HK-2 (cell line): ENCODE results near the gene NRIP1.
"Not testable (repeated sequence)": the region's sequence is repeated elsewhere in the genome, so short reads cannot be mapped to it uniquely, and the experiment has no call there.

ENCODE experiments used
- DNase-seq: peaks from one replicate; pipeline ENCODE4 v3.0.0-alpha.2; 2018; ENCODE audit not compliant: unreplicated experiment

NRIP1 gene

DNA sequence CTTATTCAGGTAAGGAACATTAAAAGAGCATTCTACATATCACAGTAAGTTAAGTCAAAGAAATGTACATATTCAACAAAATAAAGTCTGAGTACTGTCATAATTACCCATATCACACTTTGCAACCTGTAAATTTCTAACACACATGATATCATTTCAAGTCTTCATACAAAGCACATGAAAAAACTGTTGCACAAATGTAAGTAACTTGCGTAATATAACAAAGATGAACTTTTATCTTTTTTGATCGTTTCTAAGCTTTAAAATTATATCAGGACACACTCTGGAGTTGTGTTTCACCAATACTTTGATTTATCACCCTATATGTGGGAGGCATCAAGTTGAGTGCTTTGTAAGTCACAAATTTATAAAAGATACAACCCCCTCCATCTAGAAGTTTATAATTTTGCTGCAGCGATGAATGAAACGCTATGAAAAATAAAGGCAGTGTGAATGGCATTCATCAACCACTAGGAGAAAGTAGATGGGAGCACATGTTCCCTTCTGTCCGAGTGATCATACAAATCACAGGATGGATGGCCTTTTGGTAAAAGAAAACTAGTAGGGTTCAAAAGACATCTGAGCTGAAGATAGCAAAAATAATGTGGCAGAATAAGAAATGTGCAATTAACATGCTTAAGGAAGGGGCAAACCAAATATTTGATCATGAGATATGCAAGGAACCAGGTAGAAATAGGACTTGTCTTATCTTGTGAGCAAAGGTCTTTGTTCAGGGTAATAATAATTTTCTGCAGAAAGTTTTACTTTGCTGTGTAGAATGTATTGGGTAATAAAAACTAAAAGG lies 27.5 kb downstream of the NRIP1 start:
- DNase-seq: no peak

DNA sequence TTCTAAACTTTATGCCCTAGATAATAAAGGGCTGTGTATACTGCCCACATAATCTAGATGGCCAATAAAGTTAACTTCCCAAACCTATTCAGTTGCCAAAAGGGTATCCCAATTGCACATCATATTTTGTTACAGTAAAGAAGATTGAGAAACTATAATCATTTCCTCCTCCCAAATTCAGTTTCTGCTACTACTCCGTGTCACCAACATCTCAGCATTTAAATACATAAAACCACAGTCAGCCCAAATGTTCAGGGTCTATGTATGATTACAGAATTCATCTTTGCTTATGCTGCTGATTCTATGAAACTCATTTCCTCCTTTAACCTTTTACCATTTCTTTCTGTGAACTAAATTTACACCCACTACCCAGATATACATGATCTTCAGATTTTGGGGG lies 28.6 kb downstream of the NRIP1 start:
- no peak for DNase-seq

DNA sequence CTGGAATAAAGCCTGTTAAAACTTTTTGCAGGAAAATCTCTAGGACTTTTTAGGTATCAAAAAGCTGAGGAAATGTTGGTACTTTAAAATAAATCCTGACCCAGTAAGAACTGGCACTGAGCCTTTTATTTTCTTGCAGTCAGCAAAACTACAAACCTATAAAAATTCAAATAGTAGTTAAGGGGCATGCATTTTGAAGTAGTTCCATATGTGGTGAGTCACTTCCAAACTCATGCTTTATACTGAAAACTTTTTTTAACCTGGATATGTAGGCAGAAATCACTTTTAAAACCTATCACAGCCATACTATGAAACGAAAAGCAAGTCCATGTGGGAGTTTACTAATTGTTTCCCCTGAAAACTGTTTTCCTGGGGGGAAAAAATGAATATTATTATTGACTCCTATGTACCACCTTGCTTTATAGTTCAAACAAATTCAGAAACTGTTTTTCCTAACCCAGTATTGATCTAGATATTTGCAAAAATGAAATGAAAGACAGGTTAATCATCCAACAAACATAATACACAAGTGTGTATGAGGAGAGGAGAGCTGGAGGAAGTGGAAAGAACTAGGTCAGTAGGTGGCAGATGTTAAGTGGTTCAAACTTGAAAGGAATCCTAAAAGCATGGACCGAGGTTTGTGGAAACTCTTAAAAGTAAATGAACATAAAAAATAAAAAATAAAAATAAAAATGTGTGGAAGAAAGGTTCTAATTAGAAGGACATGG lies 30.5 kb downstream of the NRIP1 start:
- no peak for DNase-seq

DNA sequence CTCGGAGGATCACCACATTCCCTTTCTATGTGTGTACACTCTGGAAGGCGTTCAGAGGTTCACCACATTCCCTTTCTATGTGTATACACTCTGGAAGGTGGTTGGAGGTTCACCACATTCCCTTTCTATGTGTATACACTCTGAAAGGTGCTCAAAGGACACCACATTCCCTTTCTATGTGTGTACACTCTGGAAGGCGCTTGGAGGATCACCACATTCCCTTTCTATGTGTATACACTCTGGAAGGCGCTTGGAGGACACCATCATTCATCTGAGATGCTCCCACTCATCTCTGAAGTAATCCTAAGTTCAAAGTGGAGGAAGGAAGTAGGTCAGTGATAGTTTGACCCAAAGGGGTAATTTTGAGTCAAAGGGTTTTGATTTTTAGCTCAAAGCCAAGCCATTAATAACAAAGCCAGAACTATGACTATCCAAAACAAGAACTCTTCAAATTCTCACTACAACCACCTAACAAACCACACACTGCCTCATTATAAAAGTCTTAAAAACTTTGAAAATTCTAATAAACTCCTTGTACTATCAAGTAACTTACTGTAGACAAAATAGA lies 32.9 kb downstream of the NRIP1 start:
- DNase-seq: no peak

DNA sequence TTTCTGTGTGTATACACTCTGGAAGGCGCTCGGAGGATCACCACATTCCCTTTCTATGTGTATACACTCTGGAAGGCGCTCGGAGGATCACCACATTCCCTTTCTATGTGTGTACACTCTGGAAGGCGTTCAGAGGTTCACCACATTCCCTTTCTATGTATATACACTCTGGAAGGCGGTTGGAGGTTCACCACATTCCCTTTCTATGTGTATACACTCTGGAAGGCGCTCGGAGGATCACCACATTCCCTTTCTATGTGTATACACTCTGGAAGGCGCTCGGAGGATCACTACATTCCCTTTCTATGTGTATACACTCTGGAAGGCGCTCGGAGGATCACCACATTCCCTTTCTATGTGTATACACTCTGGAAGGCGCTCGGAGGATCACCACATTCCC lies 33.4 kb downstream of the NRIP1 start:
- not testable (repeated sequence) for DNase-seq

DNA sequence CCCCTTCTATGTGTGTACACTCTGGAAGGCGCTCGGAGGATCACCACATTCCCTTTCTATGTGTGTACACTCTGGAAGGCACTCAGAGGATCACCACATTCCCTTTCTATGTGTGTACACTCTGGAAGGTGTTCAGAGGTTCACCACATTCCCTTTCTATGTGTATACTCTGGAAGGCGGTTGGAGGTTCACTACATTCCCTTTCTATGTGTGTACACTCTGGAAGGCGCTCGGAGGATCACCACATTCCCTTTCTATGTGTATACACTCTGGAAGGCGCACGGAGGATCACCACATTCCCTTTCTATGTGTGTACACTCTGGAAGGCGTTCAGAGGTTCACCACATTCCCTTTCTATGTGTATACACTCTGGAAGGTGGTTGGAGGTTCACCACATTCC lies 33.9 kb downstream of the NRIP1 start:
- not testable (repeated sequence) for DNase-seq

DNA sequence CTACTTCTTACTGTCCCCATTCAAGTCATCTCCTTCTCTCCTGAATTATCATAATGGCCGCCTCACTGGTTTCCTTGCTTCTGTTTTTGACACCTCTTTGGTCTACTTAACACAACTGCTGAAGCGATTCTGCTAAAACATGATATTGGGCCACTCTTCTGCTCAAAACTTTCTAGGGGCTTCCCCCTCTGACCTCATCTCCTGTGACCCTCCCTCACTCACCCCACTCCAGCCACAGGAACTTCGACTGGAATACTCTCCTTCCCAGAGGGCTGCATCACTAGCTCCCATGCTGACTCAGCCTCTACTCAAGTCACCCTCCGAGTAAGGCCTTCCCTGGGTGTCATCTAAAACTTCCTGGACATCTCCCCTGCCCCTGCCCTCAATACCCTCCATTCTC lies 35.7 kb downstream of the NRIP1 start:
- DNase-seq: peak; percentile 51

DNA sequence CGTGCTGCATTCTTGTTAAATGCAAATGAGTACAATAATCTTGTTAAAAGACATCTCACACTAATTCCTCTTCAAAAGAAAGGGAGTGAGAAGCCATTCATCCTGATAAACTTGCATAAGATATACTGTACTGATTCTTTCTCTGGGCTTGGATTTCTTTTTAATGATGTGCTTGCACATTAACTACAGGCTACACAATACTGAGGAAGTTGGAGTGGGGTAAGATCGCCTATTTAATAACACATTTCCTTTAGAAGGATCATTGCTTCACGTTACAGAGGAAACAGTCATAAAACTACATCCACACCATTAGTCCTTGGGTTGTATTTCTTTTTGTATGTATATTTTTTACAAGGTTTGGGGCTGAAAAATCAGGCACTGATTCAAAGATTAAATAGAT lies 36.6 kb downstream of the NRIP1 start:
- DNase-seq: no peak

DNA sequence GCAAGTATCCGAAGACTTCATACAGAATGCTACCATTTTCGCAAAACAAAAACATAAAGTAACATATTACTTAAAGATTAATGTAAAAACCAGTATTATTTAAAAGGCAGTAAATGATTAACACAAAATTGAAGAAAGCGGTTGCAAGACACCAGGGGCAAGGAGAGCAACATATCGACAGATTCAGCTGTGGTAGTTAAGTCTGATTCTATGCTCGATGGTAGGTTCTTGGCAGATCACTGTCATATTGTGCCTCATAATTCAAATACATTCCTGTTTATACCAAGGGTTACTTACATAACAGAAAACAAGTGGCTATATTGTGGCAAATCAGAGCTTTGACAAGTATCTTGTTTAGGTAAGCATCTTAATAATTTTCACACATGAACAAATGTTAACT lies 37.7 kb downstream of the NRIP1 start:
- no peak for DNase-seq

DNA sequence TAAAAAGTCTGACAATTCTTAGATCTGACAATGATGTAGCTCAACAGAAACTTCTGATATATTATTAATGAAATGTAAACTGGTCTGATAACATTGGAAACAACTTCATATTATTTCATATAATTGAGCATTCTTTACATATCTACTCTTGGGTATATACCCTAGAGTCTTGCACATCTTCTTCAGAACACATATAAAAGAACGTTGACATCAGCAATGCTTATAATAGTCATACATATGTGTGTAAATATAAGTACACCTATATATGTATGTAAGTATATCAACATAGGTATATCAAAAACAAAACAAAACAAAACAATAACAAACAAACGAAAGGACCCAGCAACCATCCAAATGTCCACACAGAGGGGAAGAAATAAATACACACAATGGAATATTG lies 38.4 kb downstream of the NRIP1 start:
- DNase-seq: no peak

DNA sequence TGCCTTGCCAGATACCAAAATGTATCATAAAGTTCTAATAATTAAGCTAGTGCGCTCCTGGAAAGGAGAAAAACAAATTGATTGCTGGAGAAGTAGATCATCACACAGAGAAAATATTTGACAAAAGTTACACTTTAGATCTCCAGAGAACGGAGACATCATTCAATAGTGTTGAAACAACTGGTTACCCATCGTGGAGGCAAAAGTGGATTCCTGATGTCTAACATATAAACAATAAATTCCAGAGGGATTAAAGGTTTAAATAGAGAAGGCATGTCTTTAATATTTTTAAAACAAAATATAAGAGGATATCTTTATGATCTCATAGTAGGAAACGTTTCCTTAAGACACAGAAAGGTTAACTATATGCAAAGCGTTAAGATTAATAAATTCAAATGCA lies 41.0 kb downstream of the NRIP1 start:
- no peak for DNase-seq

DNA sequence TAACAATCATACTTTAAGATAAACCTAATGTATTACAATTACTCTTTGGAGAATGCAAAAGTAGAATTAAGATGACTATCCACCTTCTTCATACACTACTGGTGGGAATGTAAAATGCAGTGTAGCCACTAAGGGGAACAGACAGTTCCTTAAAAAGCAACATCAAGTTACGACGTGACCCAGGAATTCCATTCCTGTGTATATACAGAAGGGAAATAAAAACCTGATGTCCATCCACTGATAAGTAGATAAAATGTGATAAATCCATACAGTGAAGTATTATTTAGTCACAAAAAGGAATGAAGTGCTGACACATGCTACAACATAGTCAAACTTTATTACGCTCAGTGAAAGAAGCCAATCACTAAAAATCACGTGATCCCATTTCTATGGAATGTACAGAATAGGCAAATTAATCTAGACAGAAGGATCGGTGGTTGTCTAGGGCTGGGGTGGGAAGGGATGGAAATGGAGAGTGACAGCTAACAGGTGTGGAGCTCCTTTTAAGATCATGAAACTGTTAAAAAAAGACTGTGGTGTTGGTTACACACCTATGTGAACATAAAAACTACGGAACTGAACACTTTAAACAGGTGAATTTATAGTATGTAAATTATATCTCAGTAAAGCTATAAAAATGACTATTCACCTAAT lies 42.1 kb downstream of the NRIP1 start:
- DNase-seq: no peak

DNA sequence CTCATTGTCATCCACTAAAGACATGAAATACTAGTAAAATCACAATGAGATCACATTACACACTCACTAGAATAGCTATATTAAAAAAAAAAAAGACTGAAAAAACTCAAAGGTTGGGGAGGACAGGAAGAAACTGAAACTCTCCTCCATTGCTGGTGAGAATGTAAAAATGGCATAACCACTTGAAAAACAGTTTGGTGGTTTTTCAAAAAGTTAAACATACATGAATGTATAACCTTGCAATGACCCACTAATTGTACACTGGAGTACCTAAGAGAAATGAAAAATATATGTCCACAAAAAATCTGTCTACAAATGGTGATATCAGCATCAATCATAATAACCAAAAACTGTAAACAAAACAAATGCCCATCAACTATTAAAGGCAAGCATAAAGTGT lies 44.0 kb downstream of the NRIP1 start:
- DNase-seq: no peak

DNA sequence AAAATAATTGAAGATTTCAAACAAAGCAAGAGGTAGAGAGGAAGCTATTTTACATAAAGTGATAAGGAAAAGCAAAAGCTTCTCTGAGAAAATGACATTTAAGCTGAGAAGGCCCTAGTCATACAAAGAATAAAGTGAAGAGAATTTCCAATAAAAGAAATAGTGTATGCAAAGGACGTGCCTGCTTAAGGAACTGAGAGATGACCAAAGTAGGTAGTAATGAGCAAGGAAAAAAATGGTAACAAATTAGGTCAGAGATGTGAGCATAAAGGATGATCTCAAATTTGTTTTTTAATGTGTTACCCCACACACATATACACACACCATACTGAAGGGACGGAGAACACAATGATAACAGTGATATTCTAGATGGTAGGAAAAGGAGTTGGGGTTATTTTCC lies 46.4 kb downstream of the NRIP1 start:
- DNase-seq: no peak

DNA sequence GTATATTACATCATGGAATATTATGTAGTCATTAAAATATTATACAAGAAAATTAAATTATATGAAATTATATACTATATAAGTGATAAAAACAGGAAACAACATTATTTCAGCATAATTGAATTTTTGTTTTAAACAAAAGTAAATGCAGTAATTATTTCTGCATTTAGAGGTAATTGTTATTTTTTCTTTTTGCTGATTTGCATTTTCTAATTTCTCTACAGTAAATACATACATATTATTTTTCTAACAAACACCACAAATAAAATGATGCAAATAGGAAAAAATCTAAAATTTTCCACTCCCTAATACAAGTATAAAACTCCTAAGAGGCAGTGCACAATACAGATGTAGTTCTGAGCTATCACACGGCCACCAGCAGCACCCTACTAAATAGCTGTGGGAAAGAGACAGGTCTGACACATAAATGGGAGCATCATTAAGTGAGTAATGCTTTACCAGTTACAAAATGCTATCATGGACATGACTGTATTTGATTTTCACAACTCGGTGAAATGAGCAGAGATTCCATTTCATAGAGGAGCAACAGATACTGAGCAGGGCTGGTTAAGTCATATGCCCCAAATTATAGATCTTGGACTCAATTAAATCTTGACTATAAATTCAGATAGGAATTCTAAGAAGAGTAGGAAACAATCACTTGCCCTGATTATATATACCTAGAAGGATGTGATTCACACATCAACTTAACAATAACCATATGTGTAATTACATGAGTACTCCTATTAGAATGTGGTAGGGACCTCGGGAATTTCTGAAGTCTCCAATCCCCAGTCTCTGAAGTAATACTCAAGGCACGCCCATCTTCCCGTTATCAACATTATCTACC lies 49.0 kb downstream of the NRIP1 start:
- DNase-seq: no peak

DNA sequence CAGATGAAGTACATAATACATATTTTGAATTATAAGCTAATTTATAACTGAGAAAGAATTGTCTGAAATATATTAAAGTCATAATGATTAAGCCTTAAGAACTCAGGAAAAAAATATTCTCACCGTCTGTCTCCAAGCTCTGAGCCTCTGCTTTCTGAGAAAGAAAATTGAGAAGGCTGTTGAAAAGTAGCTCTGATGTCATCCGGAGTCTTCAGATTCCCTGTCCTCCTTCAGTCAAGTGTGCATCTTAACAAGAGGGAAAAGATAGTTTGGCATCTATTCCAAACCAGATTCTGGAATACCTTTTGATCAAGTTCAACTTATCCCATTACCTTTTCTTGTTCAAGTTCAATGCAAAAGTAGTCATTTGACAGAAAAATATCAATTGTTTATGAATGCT lies 50.6 kb downstream of the NRIP1 start:
- no peak for DNase-seq

DNA sequence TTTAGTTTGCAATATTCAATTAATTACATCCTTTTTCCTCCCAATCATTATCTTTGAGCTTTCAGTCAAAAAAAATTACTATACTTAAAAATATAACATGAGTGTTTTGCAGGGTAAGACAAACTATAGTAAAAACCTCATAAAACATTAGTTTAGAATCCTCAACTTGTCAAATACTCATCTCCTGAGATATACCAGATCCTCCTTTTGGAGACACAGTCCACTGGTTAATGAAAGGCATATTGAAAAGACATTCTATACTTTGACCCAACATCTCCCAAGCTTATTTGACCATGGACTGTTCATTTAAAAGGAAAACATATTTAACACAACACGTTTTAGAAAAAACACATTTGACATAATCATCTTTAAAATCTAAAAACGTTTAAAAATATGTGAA lies 52.8 kb downstream of the NRIP1 start:
- DNase-seq: no peak

DNA sequence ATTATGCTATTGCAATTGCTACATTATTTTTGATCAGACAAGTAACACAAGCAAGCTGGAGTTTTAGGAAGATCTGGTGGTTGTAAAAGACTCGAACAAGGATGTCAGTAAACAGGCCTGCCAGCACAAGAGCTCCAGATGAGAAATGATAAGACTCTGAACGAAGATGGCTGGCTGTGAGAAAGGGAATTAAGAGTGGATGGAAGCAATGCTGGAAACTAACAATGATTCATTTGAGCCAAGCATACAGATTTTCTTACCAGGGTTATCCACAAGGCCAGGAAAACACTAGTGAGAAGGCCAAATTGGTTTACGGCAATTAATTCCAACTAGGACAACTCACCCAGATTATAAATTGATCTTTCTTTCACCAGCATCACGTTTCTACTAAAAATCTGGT lies 54.2 kb downstream of the NRIP1 start:
- DNase-seq: no peak

DNA sequence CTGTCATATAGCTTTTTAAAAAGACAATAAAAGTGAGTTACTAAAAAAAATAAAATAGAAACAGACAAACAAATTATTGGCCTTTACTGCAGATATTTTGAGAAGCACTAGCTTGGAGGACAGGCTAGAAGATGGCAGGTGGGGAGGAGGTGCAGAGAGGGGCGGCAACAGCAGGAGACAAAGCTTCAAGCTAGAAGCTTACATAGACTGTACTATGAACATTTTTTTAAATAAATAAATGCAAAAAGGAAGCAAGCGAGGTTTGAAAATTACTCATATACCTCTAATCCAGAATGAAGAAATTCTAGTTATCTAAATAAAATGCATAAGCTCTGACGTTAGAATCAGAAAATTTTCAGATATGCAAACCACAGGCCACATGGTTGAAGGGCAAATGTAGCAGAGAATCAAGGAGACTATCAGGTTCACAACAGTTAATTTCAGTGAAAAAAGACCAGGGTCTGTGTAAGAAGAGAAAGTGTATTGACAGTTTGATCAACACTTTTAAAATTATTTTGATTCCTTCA lies 54.9 kb downstream of the NRIP1 start:
- no peak for DNase-seq

DNA sequence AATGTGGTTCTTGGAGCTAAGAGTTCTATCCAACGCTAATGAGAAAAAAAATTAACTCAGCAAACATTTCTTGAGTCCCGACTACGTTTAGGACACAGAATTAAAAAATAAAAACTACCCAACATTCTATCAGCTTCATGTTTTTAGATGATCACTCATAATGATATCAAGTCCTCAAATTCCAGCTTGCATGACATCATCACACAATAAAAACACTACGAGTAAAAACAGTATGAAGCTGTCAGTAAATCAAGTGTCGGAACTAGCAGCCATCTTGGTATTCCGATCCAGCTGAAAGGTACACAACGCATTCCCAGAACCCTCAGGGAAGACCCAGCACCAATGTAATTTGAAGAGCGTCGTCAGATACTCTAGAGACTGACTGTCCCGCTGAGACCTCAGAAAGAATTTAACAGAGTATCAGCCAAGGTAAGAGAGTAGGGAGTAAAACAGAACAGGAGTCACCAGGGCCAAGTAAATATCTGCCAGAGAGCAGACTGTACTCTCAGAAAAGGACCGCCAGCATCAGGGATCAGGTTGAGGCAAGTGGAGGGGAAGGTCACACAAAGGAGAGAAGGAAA lies 57.0 kb downstream of the NRIP1 start:
- no peak for DNase-seq

DNA sequence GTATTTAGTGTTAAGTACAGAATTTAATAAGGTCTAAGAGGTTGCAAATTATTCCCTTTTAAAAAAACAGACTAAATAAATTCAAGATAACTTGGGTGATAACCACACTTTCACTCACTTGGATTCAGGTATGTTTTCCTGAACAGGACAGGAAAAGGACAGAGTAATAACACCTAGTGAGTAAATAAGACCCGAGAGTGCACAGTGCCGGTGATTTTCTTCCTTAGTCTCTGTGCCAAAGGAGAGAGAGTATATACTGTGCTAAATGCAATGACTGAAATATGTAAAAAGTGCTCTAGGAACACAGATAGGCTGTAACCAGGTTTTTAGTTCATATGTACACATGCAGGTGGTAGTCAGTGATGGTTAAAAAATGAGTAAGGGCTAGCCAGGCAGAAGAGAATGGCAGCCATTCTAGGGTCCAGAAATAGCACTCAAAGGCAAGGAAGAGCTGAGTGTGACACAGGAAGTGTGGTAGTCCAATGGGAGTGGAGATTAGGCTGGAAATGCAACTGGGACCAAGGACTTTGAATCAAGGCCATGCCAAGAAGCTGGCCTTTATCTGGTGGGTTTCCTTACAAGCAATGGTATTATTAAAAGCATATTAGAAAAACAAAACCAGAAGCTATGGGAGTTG lies 58.1 kb downstream of the NRIP1 start:
- no peak for DNase-seq
